ENCODE results near the gene PRR36.

- TF ChIP-seq CTCF (IDR thresholded peaks at IDR 0.05) (no peak), EZH2 (IDR thresholded peaks at IDR 0.05; ENCODE audit: borderline replicate concordance, insufficient read depth, low read depth, low read length, poor library complexity, severe bottlenecking) (no peak)
Measured at GRCh38 chr19:7874076-7874896, at the start of gene PRR36.
